MM.1S (cell line): ENCODE measurements around the gene BSDC1.

Experiments used
- DNase-seq: peaks from one replicate; pipeline ENCODE4 v3.0.0-alpha.2; 2015
- H2AFZ ChIP-seq: fragments of 300-600 bp; sonication (generic); 2 replicates; pipeline ENCODE4 v1.6.0; 2016; ENCODE audit warnings: antibody characterized with exemption, low read length
- H3F3A ChIP-seq: fragments of 300-600 bp; sonication (generic); 2 replicates; pipeline ENCODE4 v1.6.1; 2016; ENCODE audit warnings: mild to moderate bottlenecking, antibody characterized with exemption, low read length, moderate library complexity, mixed read lengths; ENCODE audit not compliant: insufficient read depth
- H3K27ac ChIP-seq: fragments of 300-600 bp; sonication (generic); 2 replicates; pipeline ENCODE4 v1.5.1; 2016; ENCODE audit warnings: mild to moderate bottlenecking, low read length
- H3K27me3 ChIP-seq: fragments of 300-600 bp; sonication (generic); replicated peaks from 2 replicates; pipeline ENCODE4 v1.6.0; 2016; ENCODE audit warnings: low read length; ENCODE audit not compliant: insufficient read depth
- H3K36me3 ChIP-seq: fragments of 300-600 bp; sonication (generic); replicated peaks from 2 replicates; pipeline ENCODE4 v1.6.1; 2016; ENCODE audit warnings: mild to moderate bottlenecking, low read length, mixed read lengths; ENCODE audit not compliant: insufficient read depth
- H3K4me1 ChIP-seq: fragments of 300-600 bp; sonication (generic); 2 replicates; pipeline ENCODE4 v1.6.1; 2016; ENCODE audit warnings: low read length, mixed read lengths
- H3K4me2 ChIP-seq: fragments of 300-600 bp; sonication (generic); 2 replicates; pipeline ENCODE4 v1.6.0; 2016; ENCODE audit warnings: low read depth, low read length
- H3K4me3 ChIP-seq: fragments of 300-600 bp; sonication (generic); 2 replicates; pipeline ENCODE4 v1.5.1; 2016; ENCODE audit warnings: low read length, mixed read lengths
- H3K79me2 ChIP-seq: fragments of 300-600 bp; sonication (generic); 2 replicates; pipeline ENCODE4 v1.6.1; 2016; ENCODE audit warnings: mixed run types, low read length, mixed read lengths
- H3K9ac ChIP-seq: fragments of 300-600 bp; sonication (generic); 2 replicates; pipeline ENCODE4 v1.6.1; 2016; ENCODE audit warnings: low read length, mixed read lengths
- H3K9me2 ChIP-seq: fragments of 300-600 bp; sonication (generic); replicated peaks from 2 replicates; pipeline ENCODE4 v1.6.1; 2016; ENCODE audit warnings: mild to moderate bottlenecking, low read length, mixed read lengths; ENCODE audit not compliant: insufficient read depth
- H3K9me3 ChIP-seq: fragments of 300-600 bp; sonication (generic); replicated peaks from 2 replicates; pipeline ENCODE4 v1.6.1; 2016; ENCODE audit warnings: mild to moderate bottlenecking, low read length, mixed read lengths; ENCODE audit not compliant: insufficient read depth
- H4K20me1 ChIP-seq: fragments of 300-600 bp; sonication (generic); 2 replicates; pipeline ENCODE4 v1.6.1; 2016; ENCODE audit warnings: mild to moderate bottlenecking, low read length, moderate library complexity, mixed read lengths; ENCODE audit not compliant: insufficient read depth
- CTCF ChIP-seq: fragments of 300-600 bp; sonication (generic); IDR thresholded peaks from 2 replicates; pipeline ENCODE4 v1.5.1; 2016; ENCODE audit warnings: antibody characterized with exemption, low read length, mixed read lengths
- EZH2 ChIP-seq: fragments of 300-600 bp; sonication (generic); optimal IDR thresholded peaks from 2 replicates; pipeline ENCODE3; 2017; ENCODE audit warnings: low read depth, mild to moderate bottlenecking, antibody characterized with exemption, low read length, mixed read lengths
- EZH2phosphoT487 ChIP-seq: fragments of 300-600 bp; sonication (generic); IDR thresholded peaks from 2 replicates; pipeline ENCODE4 v1.6.1; 2018; ENCODE audit warnings: antibody characterized with exemption, low read length

Gene BSDC1

GRCh38 chr1:32332290-32333079 is 61.8 kb downstream of the BSDC1 start:
- peak overlapping the region; percentile 60; the same call in 1 of the 2 replicates for H3K27ac ChIP-seq
- DNase-seq = no peak
- no peaks in the 10 kb centered on the region for H3K9me3 ChIP-seq
- no peaks in the 10 kb centered on the region for H3K9me2 ChIP-seq
- TF ChIP-seq EZH2phosphoT487 = no peak
- no peak for TF ChIP-seq EZH2
- no peak for TF ChIP-seq CTCF
- no peaks in the 10 kb centered on the region for H3K36me3 ChIP-seq
- no peaks in the 10 kb centered on the region for H4K20me1 ChIP-seq
- no peak overlapping the region for H3K4me3 ChIP-seq
- peaks cover 49% of the 10 kb centered on the region for H3K4me1 ChIP-seq
- peaks cover 9% of the 10 kb centered on the region for H3K79me2 ChIP-seq
- H2AFZ ChIP-seq = no peak overlapping the region
- no peaks in the 10 kb centered on the region for H3K27me3 ChIP-seq
- no peak overlapping the region for H3K9ac ChIP-seq
- peaks cover 39% of the 10 kb centered on the region for H3F3A ChIP-seq
- peak overlapping the region; percentile 39; the same call in 1 of the 2 replicates for H3K4me2 ChIP-seq

DNA sequence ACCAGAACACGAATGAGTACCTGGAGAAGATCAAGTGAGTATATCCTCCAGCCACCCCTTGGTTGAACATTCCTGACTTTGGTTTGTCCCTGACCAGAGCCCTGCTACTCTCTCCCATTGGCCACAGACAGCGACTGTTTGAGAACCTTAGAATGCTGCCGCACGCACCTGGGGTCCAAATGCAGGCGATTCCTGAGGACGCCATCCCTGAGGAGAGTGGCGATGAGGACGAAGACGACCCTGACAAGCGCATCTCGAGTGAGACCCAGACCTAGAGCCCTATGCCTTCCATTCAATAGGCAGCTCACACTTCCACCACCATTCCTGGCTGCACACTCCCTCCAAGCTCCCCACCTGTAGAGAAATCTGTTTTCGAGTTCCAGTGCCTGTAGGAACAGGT is 62.7 kb downstream of the BSDC1 start:
- no peak overlapping the region for H3K4me2 ChIP-seq
- DNase-seq = no peak
- H3K27ac ChIP-seq = no peak overlapping the region
- no peak for TF ChIP-seq EZH2
- TF ChIP-seq EZH2phosphoT487 = no peak
- TF ChIP-seq CTCF = no peak
- H3K27me3 ChIP-seq = no peaks in the 10 kb centered on the region
- no peak overlapping the region for H3K4me3 ChIP-seq
- H3F3A ChIP-seq = peaks cover 32% of the 10 kb centered on the region
- H3K36me3 ChIP-seq = no peaks in the 10 kb centered on the region
- H3K9me2 ChIP-seq = no peaks in the 10 kb centered on the region
- H3K4me1 ChIP-seq = peaks cover 40% of the 10 kb centered on the region
- H3K9ac ChIP-seq = no peak overlapping the region
- H4K20me1 ChIP-seq = no peaks in the 10 kb centered on the region
- no peaks in the 10 kb centered on the region for H3K9me3 ChIP-seq
- H3K79me2 ChIP-seq = peaks cover 9% of the 10 kb centered on the region
- no peak overlapping the region for H2AFZ ChIP-seq

DNA sequence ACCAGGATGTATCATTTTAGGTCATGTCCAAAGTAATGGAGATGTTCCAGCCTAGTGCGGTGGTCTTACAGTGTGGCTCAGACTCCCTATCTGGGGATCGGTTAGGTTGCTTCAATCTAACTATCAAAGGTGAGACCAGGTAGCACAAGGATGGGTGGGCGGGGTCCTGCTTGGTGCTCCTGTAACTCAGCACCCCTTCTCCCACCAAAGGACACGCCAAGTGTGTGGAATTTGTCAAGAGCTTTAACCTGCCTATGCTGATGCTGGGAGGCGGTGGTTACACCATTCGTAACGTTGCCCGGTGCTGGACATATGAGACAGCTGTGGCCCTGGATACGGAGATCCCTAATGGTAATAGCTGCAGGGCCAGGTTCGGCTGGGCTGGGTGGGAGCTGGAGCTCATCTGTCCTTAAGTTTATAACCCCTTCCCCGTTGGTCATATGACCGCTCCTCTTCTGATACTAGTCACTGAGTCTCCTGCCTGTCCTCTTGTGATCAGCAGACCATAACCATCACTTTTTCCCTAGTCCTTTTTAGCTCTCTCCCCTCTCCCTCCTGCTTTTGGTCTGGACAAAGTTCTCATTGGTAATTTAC is 63.6 kb downstream of the BSDC1 start:
- Histone ChIP-seq H3K4me3 (no peak overlapping the region), H3K9me3 (no peaks in the 10 kb centered on the region), H3K79me2 (peaks cover 9% of the 10 kb centered on the region), H3K4me1 (peaks cover 37% of the 10 kb centered on the region), H4K20me1 (no peaks in the 10 kb centered on the region), H3K9me2 (no peaks in the 10 kb centered on the region), H3K4me2 (no peak overlapping the region), H3F3A (peaks cover 30% of the 10 kb centered on the region), H3K36me3 (no peaks in the 10 kb centered on the region), H3K27ac (no peak overlapping the region), H2AFZ (no peak overlapping the region), H3K27me3 (no peaks in the 10 kb centered on the region), H3K9ac (no peak overlapping the region)
- no peak for TF ChIP-seq EZH2phosphoT487
- no peak for TF ChIP-seq EZH2
- TF ChIP-seq CTCF = no peak
- no peak for DNase-seq
